ENCODE data around the gene SQOR.
"Not testable (repeated sequence)": the region's sequence is repeated elsewhere in the genome, so short reads cannot be mapped to it uniquely, and the experiment has no call there.

DNA sequence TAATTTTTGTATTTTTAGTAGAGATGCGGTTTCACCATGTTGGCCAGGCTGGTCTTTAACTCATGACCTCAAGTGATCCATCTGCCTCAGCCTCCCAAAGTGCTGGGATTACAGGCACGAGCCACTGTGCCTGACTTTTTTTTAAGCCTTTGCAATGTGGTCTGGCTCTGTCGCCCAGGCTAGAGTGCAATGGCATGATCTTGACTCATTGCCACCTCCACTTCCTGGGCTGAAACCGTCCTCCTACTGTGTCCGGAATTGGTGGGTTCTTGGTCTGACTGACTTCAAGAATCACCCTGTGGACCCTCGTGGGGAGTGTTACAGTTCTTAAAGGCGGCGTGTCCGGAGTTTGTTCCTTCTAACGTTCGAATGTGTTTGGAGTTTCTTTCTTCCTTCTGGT lies 15.2 kb downstream of the SQOR start:
- TF ChIP-seq EZH2 (IDR thresholded peaks at IDR 0.05; ENCODE audit: insufficient read depth, poor library complexity, severe bottlenecking); EZH2phosphoT487 (IDR thresholded peaks at IDR 0.05; ENCODE audit: insufficient read depth, low read depth): not testable (repeated sequence)

All from GM23248 (cell line).